IMR-90 (cell line): ENCODE measurements around the gene SNRK. TPM values are rescaled to one million over a fixed set of nuclear protein-coding genes. Genes with fewer than 3 reads are reported as not detected.

Source experiments
- ATAC-seq: fragments of 200-7000 bp; cut with Tn5 transposase; 2 replicates; pipeline ENCODE4 v1.9.1; 2020; ENCODE audit warnings: low read depth, mild to moderate bottlenecking, moderate library complexity
- BruUV-seq: library from RNA; stranded (reverse); fragments of 400-500 nt; replicated peaks from 2 replicates; lab custom pipeline; 2021; lab: Mats Ljungman, UMichigan
- CTCF ChIA-PET: fragments of 300-600 bp; formaldehyde crosslinking; extraction: SDS; loops from one replicate; lab custom pipeline; 2021; ENCODE audit warnings: antibody characterized with exemption; lab: Yijun Ruan, JAX
- POLR2A ChIA-PET: fragments of 300-600 bp; sonication (Branson Sonifier 250); formaldehyde crosslinking; loops from one replicate; lab custom pipeline; 2022; ENCODE audit warnings: antibody characterized with exemption; ENCODE audit not compliant: unreplicated experiment; lab: Charles Lee
- DNase-seq: peaks from one replicate; pipeline ENCODE4 v3.0.0; 2013
- H2AFZ ChIP-seq: replicated peaks from 2 replicates; pipeline ENCODE3; 2013; ENCODE audit warnings: low read length, mild to moderate bottlenecking; ENCODE audit not compliant: poor library complexity
- H2AK5ac ChIP-seq: 2 replicates; pipeline ENCODE4 v1.6.1; 2013; ENCODE audit warnings: low read depth, low read length, inconsistent platforms
- H2AK9ac ChIP-seq: replicated peaks from 2 replicates; pipeline ENCODE3; 2013; ENCODE audit warnings: mild to moderate bottlenecking, low read depth, low read length, moderate library complexity; ENCODE audit not compliant: poor library complexity
- H2BK120ac ChIP-seq: 2 replicates; pipeline ENCODE4 v1.6.1; 2013; ENCODE audit warnings: low read depth, low read length, inconsistent platforms
- H2BK15ac ChIP-seq: 3 replicates; pipeline ENCODE4 v1.6.1; 2013; ENCODE audit warnings: low read depth, low read length, inconsistent platforms
- H2BK20ac ChIP-seq: 2 replicates; pipeline ENCODE4 v1.6.1; 2013; ENCODE audit warnings: low read depth, mild to moderate bottlenecking, inconsistent platforms, low read length, moderate library complexity
- H2BK5ac ChIP-seq: 2 replicates; pipeline ENCODE4 v1.6.1; 2013; ENCODE audit warnings: mild to moderate bottlenecking, low read depth, low read length, inconsistent platforms; ENCODE audit not compliant: poor library complexity, severe bottlenecking
- H3K14ac ChIP-seq: replicated peaks from 2 replicates; pipeline ENCODE4 v1.6.1; 2013; ENCODE audit warnings: low read depth, low read length, inconsistent platforms
- H3K18ac ChIP-seq: 2 replicates; pipeline ENCODE4 v1.6.1; 2013; ENCODE audit warnings: low read depth, low read length, control low read depth
- H3K23ac ChIP-seq: 2 replicates; pipeline ENCODE4 v1.6.1; 2013; ENCODE audit warnings: low read depth, low read length, inconsistent platforms
- H3K27ac ChIP-seq: 2 replicates; pipeline ENCODE4 v1.5.1; 2013; ENCODE audit warnings: mild to moderate bottlenecking, control low read depth, low read length; ENCODE audit not compliant: insufficient read depth
- H3K27me3 ChIP-seq: 2 replicates; pipeline ENCODE4 v1.6.1; 2013; ENCODE audit warnings: low read length; ENCODE audit not compliant: control insufficient read depth, insufficient read depth
- H3K36me3 ChIP-seq: 2 replicates; pipeline ENCODE4 v1.6.1; 2013; ENCODE audit warnings: low read length, mixed read lengths; ENCODE audit not compliant: control insufficient read depth, insufficient read depth
- H3K4ac ChIP-seq: 2 replicates; pipeline ENCODE4 v1.6.1; 2013; ENCODE audit warnings: low read depth, low read length, inconsistent platforms
- H3K4me1 ChIP-seq: 2 replicates; pipeline ENCODE4 v1.6.1; 2013; ENCODE audit warnings: low read length, mixed read lengths; ENCODE audit not compliant: control insufficient read depth, insufficient read depth
- H3K4me2 ChIP-seq: 2 replicates; pipeline ENCODE4 v1.6.1; 2013; ENCODE audit warnings: low read depth, mild to moderate bottlenecking, control low read depth, low read length, moderate library complexity
- H3K4me3 ChIP-seq: 2 replicates; pipeline ENCODE4 v1.5.1; 2013; ENCODE audit warnings: low read depth, mild to moderate bottlenecking, control low read depth, low read length, moderate library complexity; ENCODE audit not compliant: insufficient read depth
- H3K56ac ChIP-seq: 2 replicates; pipeline ENCODE4 v1.6.1; 2013; ENCODE audit warnings: low read length, inconsistent platforms; ENCODE audit not compliant: insufficient read depth; ENCODE audit errors: extremely low read depth
- H3K79me1 ChIP-seq, 2 experiments: 2 replicates each; pipeline ENCODE4 v1.6.1; 2013; ENCODE audit warnings: low read length in 2 of 2, inconsistent platforms in 1 of 2, low read depth in 1 of 2
- H3K9ac ChIP-seq: 2 replicates; pipeline ENCODE4 v1.6.1; 2013; ENCODE audit warnings: low read depth, low read length, control low read depth
- H3K9me1 ChIP-seq: 2 replicates; pipeline ENCODE4 v1.6.1; 2013; ENCODE audit warnings: low read length, inconsistent platforms; ENCODE audit not compliant: insufficient read depth
- H3K9me3 ChIP-seq: 2 replicates; pipeline ENCODE4 v1.6.1; 2013; ENCODE audit warnings: low read length; ENCODE audit not compliant: control insufficient read depth, insufficient read depth
- H4K20me1 ChIP-seq: 2 replicates; pipeline ENCODE4 v1.6.1; 2013; ENCODE audit warnings: low read length, inconsistent platforms; ENCODE audit not compliant: insufficient read depth
- H4K5ac ChIP-seq: 2 replicates; pipeline ENCODE4 v1.6.1; 2013; ENCODE audit warnings: mild to moderate bottlenecking, low read depth, low read length, control low read depth
- H4K8ac ChIP-seq, 2 experiments: 2 replicates each; pipeline ENCODE4 v1.6.1; 2013; ENCODE audit warnings: low read depth in 2 of 2, low read length in 2 of 2, control low read depth in 1 of 2, inconsistent platforms in 1 of 2
- H4K91ac ChIP-seq: 2 replicates; pipeline ENCODE4 v1.6.1; 2013; ENCODE audit warnings: low read depth, low read length, inconsistent platforms; ENCODE audit not compliant: insufficient read depth
- BHLHE40 ChIP-seq: fragments of 150-350 bp; IDR thresholded peaks from 2 replicates; pipeline ENCODE4 v1.6.1; 2016; ENCODE audit warnings: mild to moderate bottlenecking, low read depth, low read length
- CEBPB ChIP-seq: IDR thresholded peaks from 2 replicates; pipeline ENCODE4 v1.6.1; 2012; ENCODE audit warnings: low read depth, low read length, improper control_type of control experiment
- CHD1 ChIP-seq: IDR thresholded peaks from 2 replicates; pipeline ENCODE4 v1.6.1; 2012; ENCODE audit warnings: low read depth, low read length, improper control_type of control experiment
- CTCF ChIP-seq: conservative IDR thresholded peaks from 2 replicates; pipeline ENCODE4 v1.5.1; 2012; ENCODE audit warnings: mild to moderate bottlenecking, low read depth, low read length, improper control_type of control experiment
- ELK1 ChIP-seq: fragments of 150-350 bp; IDR thresholded peaks from 2 replicates; pipeline ENCODE4 v1.6.1; 2016; ENCODE audit warnings: low read depth, mild to moderate bottlenecking, low read length, moderate library complexity, borderline replicate concordance
- FOS ChIP-seq: fragments of 150-350 bp; IDR thresholded peaks from 2 replicates; pipeline ENCODE4 v1.6.1; 2016; ENCODE audit warnings: low read depth, low read length
- MAFK ChIP-seq: IDR thresholded peaks from 2 replicates; pipeline ENCODE4 v1.6.1; 2012; ENCODE audit warnings: low read depth, low read length, improper control_type of control experiment
- MAZ ChIP-seq: IDR thresholded peaks from 2 replicates; pipeline ENCODE4 v1.6.1; 2012; ENCODE audit warnings: low read depth, mild to moderate bottlenecking, low read length, improper control_type of control experiment, moderate library complexity, borderline replicate concordance
- MXI1 ChIP-seq: IDR thresholded peaks from 2 replicates; pipeline ENCODE4 v1.6.1; 2012; ENCODE audit warnings: low read depth, mild to moderate bottlenecking, low read length, moderate library complexity, borderline replicate concordance
- NFE2L2 ChIP-seq: fragments of 150-350 bp; IDR thresholded peaks from 2 replicates; pipeline ENCODE4 v1.6.1; 2016; ENCODE audit warnings: low read depth, mild to moderate bottlenecking, low read length
- POLR2A ChIP-seq: IDR thresholded peaks from 2 replicates; pipeline ENCODE4 v1.6.1; 2012; ENCODE audit warnings: mild to moderate bottlenecking, low read depth, low read length
- RAD21 ChIP-seq: IDR thresholded peaks from 2 replicates; pipeline ENCODE4 v1.6.1; 2012; ENCODE audit warnings: low read length, improper control_type of control experiment
- RCOR1 ChIP-seq: IDR thresholded peaks from 2 replicates; pipeline ENCODE4 v1.6.1; 2012; ENCODE audit warnings: mild to moderate bottlenecking, low read length, improper control_type of control experiment; ENCODE audit not compliant: insufficient replicate concordance
- RFX5 ChIP-seq: IDR thresholded peaks from 2 replicates; pipeline ENCODE4 v1.8.0; 2012; ENCODE audit warnings: low read depth, mild to moderate bottlenecking, low read length, moderate library complexity
- SMC3 ChIP-seq: fragments of 150-350 bp; IDR thresholded peaks from 2 replicates; pipeline ENCODE4 v1.6.1; 2016; ENCODE audit warnings: low read depth, mild to moderate bottlenecking, antibody characterized with exemption, low read length, moderate library complexity
- USF2 ChIP-seq: fragments of 150-350 bp; IDR thresholded peaks from 2 replicates; pipeline ENCODE4 v1.6.1; 2017; ENCODE audit warnings: mild to moderate bottlenecking, antibody characterized with exemption, low read length, low read depth
- WGBS, 2 experiments: methylation state at CpG; one replicate each; pipeline versions ENCODE4 v1.1.5 to v1.1.7; 2013; ENCODE audit warnings: missing lambda C conversion rate in 2 of 2; ENCODE audit not compliant: insufficient read length in 1 of 2; ENCODE audit errors: extremely low coverage in 2 of 2; 5-methylcytosine and 5-hydroxymethylcytosine counted together
- dilution Hi-C: fragments of 300-500 bp; cut with HindIII; formaldehyde crosslinking; loops from one replicate; pipeline ENCODE4 v1.14.3; 2018; ENCODE audit warnings: low sequenced_read_pairs; ENCODE audit not compliant: unreplicated experiment
- in situ Hi-C: fragments of 300-500 bp; cut with MboI; formaldehyde crosslinking; loops from 3 replicates; pipeline ENCODE4 v1.14.3; 2019; ENCODE audit warnings: low sequenced_read_pairs, inconsistent platforms, mixed read lengths
- intact Hi-C: fragments of 100-400 bp; cut with micrococcal nuclease; formaldehyde crosslinking; loops from 2 replicates; pipeline ENCODE4 v1.10.0; 2022
- polyA plus RNA-seq, 3 experiments: library from polyadenylated mRNA; depleted of rRNA; stranded (reverse); fragments of >200 nt; gene quantifications; 2 replicates each; pipeline ENCODE4 v1.2.3, GENCODE V29; 2012; ENCODE audit warnings: low replicate concordance in 1 of 3
- total RNA-seq: library from RNA; depleted of rRNA; stranded (reverse); fragments of >200 nt; gene quantifications from 2 replicates; pipeline ENCODE4 v1.2.3, GENCODE V29; 2012

Gene SNRK
- total and polyA plus RNA-seq, 2 of the 4 experiments (the other 2 are of a cell fraction) = 4.7 to 23.1 TPM

GRCh38 chr3:43266451-43266850 lies 19.9 kb upstream of the SNRK start:
- Histone ChIP-seq H3K9me1 (no peaks in the 10 kb centered on the region; the same call in 1 of the 2 replicates), H2BK120ac (no peak overlapping the region), H2AK9ac (no peak overlapping the region), H3K27me3 (peaks cover 25% of the 10 kb centered on the region), H3K4me3 (no peak overlapping the region), H3K27ac (no peak overlapping the region), H3K9ac (no peak overlapping the region), H3K9me3 (no peaks in the 10 kb centered on the region), H2BK15ac (no peak overlapping the region), H4K20me1 (no peaks in the 10 kb centered on the region), H2BK20ac (no peak overlapping the region), H3K36me3 (no peaks in the 10 kb centered on the region), H3K79me1 (no peaks in the 10 kb centered on the region), H4K8ac (no peak overlapping the region), H4K91ac (no peak overlapping the region), H3K56ac (no peak overlapping the region), H3K4me1 (no peaks in the 10 kb centered on the region), H3K4me2 (no peak overlapping the region), H2BK5ac (no peak overlapping the region), H3K18ac (no peak overlapping the region), H3K4ac (no peak overlapping the region), H2AK5ac (no peak overlapping the region), H4K5ac (no peak overlapping the region), H2AFZ (no peak overlapping the region), H3K14ac (no peak overlapping the region), H3K23ac (no peak overlapping the region)
- no TSS peak for BruUV-seq
- ChIA-PET POLR2A (no interaction called here), CTCF (interaction anchor here (1.0 kb wide), 1 partner anchor 12 kb away, joined by 3 read pairs; no protein-coding TSS in a partner anchor)
- no peak for TF ChIP-seq POLR2A
- no peak for TF ChIP-seq MAZ
- TF ChIP-seq SMC3 = no peak
- no peak for TF ChIP-seq RAD21
- TF ChIP-seq CTCF = no peak
- no peak for TF ChIP-seq RCOR1
- no peak for TF ChIP-seq FOS
- TF ChIP-seq ELK1 = no peak
- TF ChIP-seq MAFK = no peak
- no peak for TF ChIP-seq CHD1
- TF ChIP-seq NFE2L2 = no peak
- TF ChIP-seq CEBPB = no peak
- no peak for TF ChIP-seq BHLHE40
- no peak for TF ChIP-seq RFX5
- TF ChIP-seq USF2 = no peak
- no peak for TF ChIP-seq MXI1
- ATAC-seq (no peak), DNase-seq (no peak)
- WGBS, 2 experiments = no CpG with 5 or more reads among the region's 3 CpGs
- in situ Hi-C loops = no loop called here
- dilution Hi-C loops = no loop called here
- intact Hi-C loops = no loop called here
